HG03439 (cell line): ENCODE measurements around the gene PIK3R1.

Experiments
- ATAC-seq: cut with Tn5 transposase; IDR thresholded peaks from one replicate; pipeline ENCODE4 v1.9.1; 2021; ENCODE audit warnings: mild to moderate bottlenecking, moderate library complexity; ENCODE audit not compliant: unreplicated experiment

Gene PIK3R1

GRCh38 chr5:68319706-68320412 lies 104.3 kb downstream of the PIK3R1 start:
- no peak for ATAC-seq

DNA sequence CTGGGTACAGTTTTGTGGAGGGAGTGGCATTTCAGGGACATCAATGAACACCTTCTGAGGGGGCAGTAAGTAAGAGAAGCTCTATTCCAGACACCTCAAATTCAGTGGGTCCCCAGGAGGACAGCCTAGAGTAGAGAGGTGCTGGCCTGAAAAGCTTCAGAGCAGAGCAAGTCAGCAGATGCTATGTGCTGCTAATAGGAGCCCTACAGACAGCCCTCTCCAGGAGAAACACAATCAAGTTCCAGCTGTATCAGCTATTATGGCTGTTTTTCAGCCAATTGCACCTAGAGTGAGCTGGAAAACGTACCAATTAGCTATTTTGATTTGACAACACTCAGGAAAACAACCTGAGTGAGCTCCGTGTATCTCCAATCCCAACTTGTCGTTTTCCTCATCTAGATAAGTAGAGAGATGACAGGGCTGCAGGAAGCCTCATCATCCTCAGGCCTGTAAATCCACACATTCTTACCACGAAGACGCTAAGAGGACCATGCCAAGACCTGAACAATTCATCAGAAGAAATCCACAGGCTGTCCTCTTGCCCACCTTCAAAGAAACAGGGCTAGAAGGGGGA lies 104.9 kb downstream of the PIK3R1 start:
- no peak for ATAC-seq

- no peak for ATAC-seq
These were observed 109.6 kb downstream of the PIK3R1 start for GRCh38 chr5:68325065-68325580.

DNA sequence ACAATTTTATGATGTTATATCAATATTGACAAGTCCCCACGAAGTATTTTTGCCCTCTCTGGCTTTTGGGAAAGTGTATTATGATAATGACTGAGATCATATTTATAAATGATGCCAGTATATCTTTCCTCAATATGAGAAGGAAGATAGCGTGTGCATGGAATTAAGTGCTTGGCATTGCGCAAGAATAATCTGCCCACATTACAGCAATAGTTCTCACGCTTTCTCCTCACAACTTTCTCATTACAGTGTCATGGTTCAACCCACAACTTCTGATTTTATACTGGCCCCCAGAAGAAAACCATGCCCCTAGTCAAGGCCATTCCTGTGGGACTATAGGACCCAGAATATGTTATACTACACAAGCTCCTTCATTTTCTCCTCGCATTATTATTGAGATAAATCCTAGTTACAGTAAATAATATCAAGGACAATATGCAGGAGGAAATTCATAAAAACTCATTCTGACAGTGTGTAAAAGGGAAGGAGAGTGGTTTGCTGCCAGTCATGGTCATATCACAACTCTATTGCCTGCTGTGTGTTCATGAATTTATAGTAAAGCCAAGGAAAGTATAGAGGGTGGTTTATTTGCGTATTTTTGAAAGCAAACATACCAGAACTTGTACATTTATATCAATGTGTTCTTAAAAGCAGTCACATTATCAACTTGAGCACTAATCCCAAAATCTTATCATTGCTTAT lies 114.1 kb downstream of the PIK3R1 start:
- ATAC-seq = no peak

GRCh38 chr5:68330574-68330973 lies 115.0 kb downstream of the PIK3R1 start:
- ATAC-seq = no peak

DNA sequence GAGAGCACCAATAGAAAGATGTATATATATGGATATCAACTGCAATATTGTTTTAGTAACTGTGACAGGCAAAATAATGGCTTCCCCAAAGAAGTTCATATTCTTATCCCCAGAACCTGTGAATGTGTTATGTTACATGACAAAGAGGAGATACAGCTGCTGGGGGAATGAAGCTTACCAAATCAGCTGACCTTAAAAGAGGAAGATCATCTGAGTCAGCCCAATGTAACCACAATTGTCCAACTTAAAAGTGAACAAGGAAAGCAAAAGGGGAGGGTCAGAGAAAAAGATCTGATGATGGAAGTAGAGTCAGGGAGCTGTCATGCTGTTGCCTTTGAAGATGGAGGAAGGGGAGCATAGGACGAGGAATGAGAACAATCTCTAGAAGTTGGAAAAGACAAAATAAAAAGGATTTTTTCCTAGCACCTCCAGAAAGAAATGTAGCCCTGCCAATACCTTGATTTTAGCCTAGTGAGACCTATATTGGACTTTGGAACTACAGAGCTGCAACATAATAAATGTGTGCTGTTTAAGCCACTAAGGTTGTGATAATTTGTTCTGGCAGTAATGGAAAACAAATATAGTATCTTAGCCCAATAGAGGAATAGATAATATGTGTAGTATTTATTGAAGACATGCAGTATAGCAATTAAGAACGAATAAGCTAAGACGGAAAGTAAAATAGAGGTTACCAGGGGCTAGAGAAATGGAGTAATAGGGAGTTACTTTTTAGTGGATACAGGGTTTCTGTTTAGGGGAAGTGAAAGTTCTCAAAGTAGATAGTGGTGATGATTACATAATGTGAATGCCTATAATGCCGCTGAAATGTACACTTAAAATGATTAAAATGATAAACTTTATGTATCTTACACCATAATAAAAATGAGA lies 115.9 kb downstream of the PIK3R1 start:
- no peak for ATAC-seq

DNA sequence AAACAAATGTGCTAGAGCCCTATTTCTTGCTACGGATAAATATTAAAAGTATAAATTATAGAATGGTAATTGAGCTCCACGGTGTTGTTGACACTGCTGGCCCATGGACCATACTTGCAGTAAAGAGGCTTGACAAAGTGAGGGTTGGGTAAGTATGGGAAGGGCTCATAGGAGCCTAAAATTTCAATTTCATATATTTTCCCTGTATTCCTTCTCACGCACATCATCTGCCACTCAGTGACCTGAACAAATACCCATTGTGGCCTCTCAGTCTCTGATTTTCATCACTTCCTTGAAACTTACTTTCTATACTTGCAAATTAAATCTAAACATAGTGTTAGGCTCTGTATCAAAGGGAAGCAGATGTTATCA lies 116.5 kb downstream of the PIK3R1 start:
- no peak for ATAC-seq

GRCh38 chr5:68332556-68332955 lies 117.0 kb downstream of the PIK3R1 start:
- no peak for ATAC-seq

- no peak for ATAC-seq
These were observed 118.3 kb downstream of the PIK3R1 start for GRCh38 chr5:68333649-68334552.

DNA sequence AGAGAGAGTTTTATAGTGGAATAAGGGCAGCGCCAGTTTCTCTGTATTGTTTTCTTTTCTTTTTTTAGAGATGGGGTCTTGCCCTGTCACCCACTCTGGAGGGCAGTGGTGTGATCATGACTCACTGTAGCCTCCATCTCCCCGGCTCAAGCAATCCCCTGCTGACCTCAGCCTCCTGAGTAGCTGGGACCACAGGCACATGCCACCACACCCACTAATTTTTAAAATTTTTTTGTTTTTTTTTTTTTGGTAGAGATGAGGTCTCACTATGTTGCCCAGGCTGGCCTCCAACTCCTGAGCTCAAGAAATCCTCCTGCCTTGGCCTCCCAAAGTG lies 119.0 kb downstream of the PIK3R1 start:
- no peak for ATAC-seq

DNA sequence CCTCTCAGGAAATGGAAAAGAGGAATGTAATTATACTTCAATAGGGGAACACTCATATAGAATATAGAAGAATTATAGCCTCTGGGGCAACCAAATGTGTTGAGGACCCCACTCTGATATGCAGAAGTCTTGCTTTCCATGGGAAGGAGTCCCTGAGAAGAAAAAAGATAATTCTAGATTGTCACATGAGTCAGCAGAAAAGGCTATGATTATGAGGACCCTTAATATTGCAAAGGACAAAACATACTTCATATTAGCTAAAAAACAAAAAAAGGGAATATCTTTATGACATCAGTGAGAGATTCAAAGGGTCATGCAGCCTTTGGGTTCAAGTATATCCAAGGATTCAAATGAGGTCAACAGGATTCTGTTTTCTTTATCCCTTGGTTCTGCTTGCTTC lies 119.5 kb downstream of the PIK3R1 start:
- ATAC-seq = no peak

DNA sequence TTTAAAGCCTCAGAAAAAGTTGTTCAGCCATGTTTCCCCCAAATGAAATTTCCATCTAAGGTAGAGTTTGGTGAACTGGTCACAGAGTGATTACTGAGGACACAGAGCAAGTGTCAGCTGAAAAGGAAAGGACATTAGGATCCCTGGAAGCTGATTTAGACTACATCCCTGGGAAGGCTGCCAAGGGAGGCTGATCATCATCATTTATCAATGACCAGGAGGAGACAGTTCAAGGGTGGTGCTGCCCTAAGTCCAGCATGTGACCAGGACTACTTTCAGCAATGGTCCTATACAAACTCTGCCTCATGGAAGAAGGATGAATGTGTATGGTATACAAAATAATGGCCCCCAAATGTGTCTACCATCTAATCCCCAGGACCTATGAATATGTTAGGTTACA lies 120.6 kb downstream of the PIK3R1 start:
- no peak for ATAC-seq

GRCh38 chr5:68337235-68337634 lies 121.7 kb downstream of the PIK3R1 start:
- ATAC-seq = no peak

DNA sequence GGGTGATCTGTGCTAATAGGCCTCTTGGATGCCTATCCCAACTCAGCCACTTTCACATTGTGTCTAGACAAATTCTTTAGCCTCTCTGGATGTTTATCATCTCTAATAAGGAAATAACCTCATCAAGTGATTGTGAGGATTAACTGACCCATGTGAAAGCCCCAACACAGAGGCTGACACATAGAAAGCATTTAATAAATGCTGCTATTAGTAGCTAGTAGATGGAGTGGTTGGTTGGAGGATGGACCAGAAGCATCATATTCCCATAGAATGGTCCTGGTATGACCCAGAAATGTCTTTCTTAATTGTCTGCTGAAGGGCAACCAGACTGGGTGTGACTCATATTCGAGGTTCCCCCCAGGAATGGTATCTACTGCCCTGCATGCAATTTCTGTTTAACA lies 124.4 kb downstream of the PIK3R1 start:
- ATAC-seq = no peak

DNA sequence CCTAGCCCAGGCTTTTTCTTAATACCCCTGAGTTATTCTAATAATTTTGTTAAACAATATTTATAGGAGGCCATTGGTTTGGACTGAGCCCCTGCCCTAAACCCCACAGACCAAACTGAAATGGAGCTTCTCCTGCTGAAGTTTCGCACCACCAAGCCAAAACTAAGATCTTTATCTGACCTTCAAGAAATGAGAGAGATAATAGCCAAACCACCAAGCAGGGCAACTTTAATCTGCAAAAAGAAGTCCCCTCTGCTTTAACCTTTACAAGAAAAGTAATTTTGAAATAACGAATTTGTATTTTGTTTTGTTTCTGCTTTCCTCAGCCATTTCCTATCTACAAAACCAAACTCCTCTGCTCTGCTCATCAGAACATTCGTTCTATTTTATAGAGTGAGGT lies 125.5 kb downstream of the PIK3R1 start:
- ATAC-seq = no peak

DNA sequence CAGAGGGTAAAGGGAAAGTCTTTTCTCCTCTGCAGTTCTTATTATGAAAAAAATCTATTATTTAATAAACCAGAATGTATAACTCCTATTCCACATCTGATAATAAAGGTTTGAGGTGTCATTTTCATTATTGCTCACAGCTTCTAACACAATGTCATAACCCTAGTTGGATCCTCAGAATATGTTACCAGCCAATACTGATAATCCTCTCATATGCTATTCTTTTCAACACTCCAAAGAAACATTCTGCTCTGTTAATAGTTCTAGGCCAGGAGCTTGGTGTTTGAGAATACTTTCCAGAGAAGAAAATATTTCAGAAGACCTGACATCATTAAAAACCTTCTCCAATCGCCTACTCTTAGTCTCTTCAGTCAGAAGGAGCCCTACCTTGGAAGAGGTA lies 127.1 kb downstream of the PIK3R1 start:
- no peak for ATAC-seq

DNA sequence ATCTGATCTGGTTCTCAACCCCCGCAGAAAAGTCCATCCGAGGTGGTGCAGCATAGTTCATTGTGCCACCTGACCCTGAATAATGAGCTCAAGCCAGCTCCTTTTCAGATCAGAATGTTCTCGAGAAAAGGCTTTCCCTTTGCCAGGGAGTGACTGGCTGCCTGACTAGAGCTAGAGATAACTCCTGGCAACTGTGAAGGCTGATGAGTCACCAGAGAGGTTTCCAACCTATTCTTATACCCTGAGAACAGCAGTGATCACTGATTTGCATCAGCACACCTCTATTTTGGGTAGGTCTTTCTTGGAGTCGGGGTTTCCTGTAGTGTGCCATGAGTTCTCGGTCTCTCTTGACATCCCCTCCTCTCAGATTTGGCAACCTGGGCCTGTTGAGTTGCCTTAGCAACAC lies 127.9 kb downstream of the PIK3R1 start:
- ATAC-seq = peak; percentile 62

DNA sequence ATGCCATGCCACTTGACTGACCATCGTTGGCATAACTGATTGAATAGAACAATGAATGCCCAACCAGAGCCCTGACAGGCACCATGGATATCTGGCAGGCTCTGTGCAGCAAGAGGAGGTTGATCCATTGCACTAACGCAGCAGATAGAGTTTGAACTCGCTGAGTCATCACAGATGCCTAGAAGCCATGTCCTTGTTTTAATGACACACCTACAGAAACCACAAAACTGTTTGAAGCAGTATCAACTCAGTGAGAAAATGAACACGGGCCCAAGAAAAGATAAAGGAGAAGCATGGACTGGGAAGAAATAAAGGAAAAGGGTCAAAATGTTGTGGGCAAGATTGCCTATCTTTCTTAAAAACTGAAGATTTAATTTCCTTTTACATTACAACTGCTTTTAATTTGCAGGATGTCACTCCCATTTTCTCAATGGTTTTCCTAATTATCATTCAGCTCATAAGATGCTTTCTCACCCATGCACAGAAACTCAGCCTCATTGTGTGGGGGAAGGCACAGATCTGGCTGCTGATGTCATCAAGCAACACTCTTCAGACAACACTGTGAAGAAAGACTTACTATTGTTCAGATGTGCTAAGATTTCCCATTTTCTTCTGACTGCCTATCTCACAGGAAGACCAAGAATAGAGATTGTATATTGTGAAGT lies 129.0 kb downstream of the PIK3R1 start:
- ATAC-seq = no peak

GRCh38 chr5:68345171-68345570 lies 129.6 kb downstream of the PIK3R1 start:
- ATAC-seq = no peak

DNA sequence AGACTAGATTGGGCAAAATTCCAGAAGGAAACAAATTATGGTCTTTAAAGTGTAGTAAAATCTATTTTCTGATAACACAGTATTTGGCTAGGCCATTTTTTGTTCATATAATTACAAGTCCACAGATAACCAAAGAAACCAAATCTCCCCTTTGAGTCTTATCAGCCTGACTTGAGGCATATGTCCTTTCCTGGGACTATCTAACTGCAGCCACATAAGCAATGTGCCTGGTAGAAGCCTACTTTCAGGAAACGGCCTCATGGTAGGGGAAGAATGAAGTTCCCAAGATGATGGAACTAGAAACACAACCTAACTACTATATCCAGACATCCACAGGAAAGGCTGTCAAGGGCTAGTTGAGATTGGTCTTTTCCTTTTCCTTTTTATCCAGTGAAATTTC lies 130.0 kb downstream of the PIK3R1 start:
- ATAC-seq = no peak
